Measurements from ENCODE around the gene SCYL3.

GRCh38 chr1:169933984-169934725 is 40.5 kb upstream of the SCYL3 start:
- TF ChIP-seq CTCF (conservative IDR thresholded peaks at IDR 0.05; ENCODE audit: low read depth in 2 of 2) (no peak), EZH2 (IDR thresholded peaks at IDR 0.05; ENCODE audit: low read depth, unreplicated experiment) (no peak), REST (IDR thresholded peaks at IDR 0.05; ENCODE audit: unreplicated experiment) (no peak), POLR2AphosphoS5 (IDR thresholded peaks at IDR 0.05; ENCODE audit: low read depth) (no peak), NANOG (IDR thresholded peaks at IDR 0.05; ENCODE audit: borderline replicate concordance) (no peak)
